Measurements from ENCODE around the gene DPH6. TPM values are rescaled to one million over a fixed set of nuclear protein-coding genes. Genes with fewer than 3 reads are reported as not detected.
"Not testable (repeated sequence)": the region's sequence is repeated elsewhere in the genome, so short reads cannot be mapped to it uniquely, and the experiment has no call there.

The DPH6 gene
- total RNA-seq, 4 donors from 2014 or later, result 17.0 to 41.3 (median 26.0) TPM

GRCh38 chr15:35379972-35380371 is 166.0 kb downstream of the DPH6 start:
- H3K4me3 ChIP-seq, result no peak overlapping the region
- H3K36me3 ChIP-seq, result no peaks in the 10 kb centered on the region
- TF ChIP-seq POLR2A (IDR thresholded peaks at IDR 0.05), result no peak
- TF ChIP-seq CTCF (IDR thresholded peaks at IDR 0.05), result no peak
- no peak for DNase-seq
- no peaks in the 10 kb centered on the region for H3K4me1 ChIP-seq
- no peaks in the 10 kb centered on the region for H3K9me3 ChIP-seq
- no peak overlapping the region for H3K27ac ChIP-seq
- H3K27me3 ChIP-seq, result no peaks in the 10 kb centered on the region

- H3K27me3 ChIP-seq, H3K4me1 ChIP-seq, H3K4me3 ChIP-seq, H3K9me3 ChIP-seq, H3K36me3 ChIP-seq, DNase-seq, H3K27ac ChIP-seq: not testable (repeated sequence)
These were observed 167.5 kb downstream of the DPH6 start for GRCh38 chr15:35378454-35378853.

DNA sequence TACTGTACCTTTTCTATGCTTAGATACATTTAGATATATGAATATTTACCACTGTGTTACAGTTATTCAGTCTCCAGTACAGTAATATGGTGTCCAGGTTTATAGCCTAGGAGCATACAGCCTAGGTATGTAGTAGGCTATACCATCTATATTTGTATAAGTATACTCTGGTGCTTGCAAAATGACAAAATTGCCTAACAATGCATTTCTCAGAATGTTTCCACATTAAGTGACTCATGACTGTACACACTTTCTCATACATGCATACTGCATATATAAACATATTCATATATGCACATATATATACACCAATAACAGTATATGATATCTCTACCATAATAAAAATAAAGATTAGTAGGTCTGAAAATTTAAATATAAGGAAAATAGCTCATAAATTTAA is 169.3 kb downstream of the DPH6 start:
- no peak for DNase-seq
- TF ChIP-seq POLR2A (IDR thresholded peaks at IDR 0.05) (no peak), CTCF (IDR thresholded peaks at IDR 0.05) (no peak)

GRCh38 chr15:35374661-35375060 is 171.3 kb downstream of the DPH6 start:
- H3K27me3 ChIP-seq, result no peaks in the 10 kb centered on the region
- H3K36me3 ChIP-seq, result peaks cover 0 to 3% (median 0%) of the 10 kb centered on the region in 3 donors
- H3K4me3 ChIP-seq, result no peak overlapping the region
- no peak for DNase-seq
- H3K4me1 ChIP-seq, result no peaks in the 10 kb centered on the region
- H3K27ac ChIP-seq, result no peak overlapping the region
- TF ChIP-seq POLR2A (IDR thresholded peaks at IDR 0.05) (no peak), CTCF (IDR thresholded peaks at IDR 0.05) (no peak)
- H3K9me3 ChIP-seq, result no peaks in the 10 kb centered on the region

More for the DNA sequence above, 169.3 kb downstream of the DPH6 start:
- Histone ChIP-seq H3K27me3 (no peaks in the 10 kb centered on the region), H3K4me3 (no peak overlapping the region), H3K27ac (no peak overlapping the region), H3K4me1 (no peaks in the 10 kb centered on the region), H3K36me3 (peaks cover 0 to 3% (median 0%) of the 10 kb centered on the region in 3 donors), H3K9me3 (no peaks in the 10 kb centered on the region)

- H3K27me3 ChIP-seq, result no peaks in the 10 kb centered on the region
- H3K4me1 ChIP-seq, result no peaks in the 10 kb centered on the region
- H3K27ac ChIP-seq, result no peak overlapping the region
- no peak for DNase-seq
- no peak overlapping the region for H3K4me3 ChIP-seq
- H3K36me3 ChIP-seq, result no peaks in the 10 kb centered on the region
- peaks cover 0 to 7% (median 0%) of the 10 kb centered on the region in 4 donors for H3K9me3 ChIP-seq
- TF ChIP-seq POLR2A (IDR thresholded peaks at IDR 0.05) (no peak), CTCF (IDR thresholded peaks at IDR 0.05) (no peak)
These were observed 183.7 kb downstream of the DPH6 start for GRCh38 chr15:35362195-35362829.

DNA sequence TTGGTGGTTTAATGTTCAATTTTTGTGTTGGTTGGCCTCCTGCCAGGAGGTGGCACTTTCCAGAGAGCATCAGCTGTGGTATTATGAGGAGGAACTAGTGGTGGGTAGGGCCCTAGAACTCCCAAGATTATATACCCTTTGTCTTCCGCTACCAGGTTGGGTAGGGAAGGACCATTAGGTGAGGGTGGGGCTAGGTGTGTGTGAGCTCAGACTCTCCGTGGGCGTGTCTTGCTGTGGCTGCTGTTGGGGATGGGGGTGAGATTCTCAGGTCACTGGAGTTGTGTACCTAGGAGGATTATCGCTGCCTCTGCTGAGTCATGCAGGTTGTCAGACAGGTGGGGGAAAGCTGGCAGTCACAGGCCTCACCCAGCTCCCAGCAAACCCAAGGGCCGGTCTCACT is 187.1 kb downstream of the DPH6 start:
- no peaks in the 10 kb centered on the region for H3K4me1 ChIP-seq
- TF ChIP-seq CTCF (IDR thresholded peaks at IDR 0.05) (no peak), POLR2A (IDR thresholded peaks at IDR 0.05) (no peak)
- H3K9me3 ChIP-seq, result peaks cover 0 to 18% (median 0%) of the 10 kb centered on the region in 4 donors
- H3K36me3 ChIP-seq, result no peaks in the 10 kb centered on the region
- H3K4me3 ChIP-seq, result no peak overlapping the region
- no peak overlapping the region for H3K27ac ChIP-seq
- no peak for DNase-seq
- H3K27me3 ChIP-seq, result no peaks in the 10 kb centered on the region

Data from Peyer's patch (tissue), 4 donors.